Mucosa of stomach (tissue), 1 donor: ENCODE measurements around the gene TGFBR1.
"Not testable (repeated sequence)": the region's sequence is repeated elsewhere in the genome, so short reads cannot be mapped to it uniquely, and the experiment has no call there.

Experiments
- H3K27me3 ChIP-seq: one replicate; pipeline ENCODE4 v1.7.0; 2013; ENCODE audit warnings: mild to moderate bottlenecking, low read length; ENCODE audit not compliant: control insufficient read depth, insufficient read depth
- H3K36me3 ChIP-seq: one replicate; pipeline ENCODE4 v1.7.0; 2013; ENCODE audit warnings: low read length; ENCODE audit not compliant: control insufficient read depth, insufficient read depth
- H3K4me1 ChIP-seq: one replicate; pipeline ENCODE4 v1.7.0; 2013; ENCODE audit warnings: mild to moderate bottlenecking, low read length; ENCODE audit not compliant: control insufficient read depth, insufficient read depth
- H3K4me3 ChIP-seq: one replicate; pipeline ENCODE4 v1.7.0; 2013; ENCODE audit warnings: low read length
- H3K9ac ChIP-seq: one replicate; pipeline ENCODE4 v1.7.0; 2013; ENCODE audit warnings: mild to moderate bottlenecking, low read length, moderate library complexity
- H3K9me3 ChIP-seq: one replicate; pipeline ENCODE4 v1.7.0; 2013; ENCODE audit warnings: mild to moderate bottlenecking, low read length, moderate library complexity; ENCODE audit not compliant: control insufficient read depth
- donor health status: Pancreatic carcinoma.

The TGFBR1 gene

DNA sequence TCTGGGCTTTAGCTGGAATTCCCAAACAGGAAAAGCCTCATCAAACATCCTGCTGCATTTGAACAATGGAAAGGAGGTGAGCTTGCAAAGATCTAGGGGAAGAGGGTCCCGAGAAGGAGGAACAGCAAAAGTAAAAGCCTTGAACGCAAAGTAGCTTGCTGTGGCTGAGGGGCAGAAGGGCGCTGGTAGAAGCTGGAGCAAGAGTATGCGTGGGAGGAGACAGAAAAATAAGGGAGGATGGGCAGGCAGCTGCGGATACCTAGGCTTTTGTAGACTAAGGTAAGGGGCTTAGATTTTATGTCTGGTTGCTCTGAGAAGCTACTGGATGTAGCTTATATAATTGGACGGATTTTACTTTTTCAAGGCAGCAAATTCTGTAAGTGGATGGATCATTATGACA, 21.9 kb upstream of the TGFBR1 start:
- Histone ChIP-seq H3K4me3 (no peak overlapping the region), H3K27me3 (no peaks in the 10 kb centered on the region), H3K36me3 (no peaks in the 10 kb centered on the region)

DNA sequence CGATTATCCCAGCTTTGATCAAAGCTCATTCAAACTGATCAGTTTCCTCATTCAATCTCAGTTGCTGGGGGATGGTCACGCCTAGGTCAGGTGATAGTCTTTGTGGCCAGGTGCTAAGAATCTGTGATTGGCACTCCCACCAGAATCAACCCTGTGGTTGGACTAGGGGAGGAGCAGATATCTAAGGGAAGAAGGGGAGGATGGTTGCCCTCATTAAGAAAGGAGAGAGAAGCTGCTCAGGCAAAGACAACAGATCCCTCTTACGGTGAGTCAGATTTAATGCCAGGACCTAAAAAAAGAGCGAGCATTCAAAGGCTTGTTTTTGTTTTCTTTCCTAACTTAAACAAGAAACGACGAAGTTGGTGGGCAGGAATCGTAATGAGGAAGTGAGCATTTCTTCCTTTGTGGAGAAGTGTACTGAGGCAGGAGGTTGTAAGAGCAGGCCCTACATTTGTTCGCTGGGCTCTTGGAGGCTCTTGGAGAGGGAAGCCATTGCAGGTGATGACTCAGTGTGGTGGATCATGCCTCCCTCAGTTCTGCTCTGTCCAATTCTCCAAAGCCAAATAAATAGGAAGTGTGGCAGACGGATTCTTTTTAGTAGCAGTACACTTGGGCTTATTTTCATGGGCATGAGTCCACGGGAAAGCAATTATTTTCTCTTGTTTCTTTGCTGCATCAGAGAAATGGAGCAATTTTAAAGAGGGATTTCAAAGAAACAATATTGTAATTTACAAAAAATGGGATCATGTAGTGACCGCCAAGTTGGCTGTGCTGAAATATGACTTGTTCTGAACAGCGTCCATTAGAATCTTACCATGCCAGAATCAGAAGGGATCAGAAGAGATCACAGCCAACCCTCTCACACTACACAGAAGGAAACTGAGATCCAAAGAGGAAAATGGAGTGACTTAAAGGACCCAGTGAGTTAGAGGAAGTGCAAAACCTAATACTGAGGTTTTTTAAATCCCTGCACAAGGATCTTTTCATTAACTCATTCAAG, 18.7 kb upstream of the TGFBR1 start:
- no peaks in the 10 kb centered on the region for H3K9me3 ChIP-seq
- H3K9ac ChIP-seq = no peak overlapping the region
- no peaks in the 10 kb centered on the region for H3K36me3 ChIP-seq
- H3K4me1 ChIP-seq = no peaks in the 10 kb centered on the region
- H3K4me3 ChIP-seq = no peak overlapping the region
- H3K27me3 ChIP-seq = no peaks in the 10 kb centered on the region

More for the DNA sequence above, 21.9 kb upstream of the TGFBR1 start:
- Histone ChIP-seq H3K9me3 (no peaks in the 10 kb centered on the region), H3K4me1 (no peaks in the 10 kb centered on the region), H3K9ac (no peak overlapping the region)

DNA sequence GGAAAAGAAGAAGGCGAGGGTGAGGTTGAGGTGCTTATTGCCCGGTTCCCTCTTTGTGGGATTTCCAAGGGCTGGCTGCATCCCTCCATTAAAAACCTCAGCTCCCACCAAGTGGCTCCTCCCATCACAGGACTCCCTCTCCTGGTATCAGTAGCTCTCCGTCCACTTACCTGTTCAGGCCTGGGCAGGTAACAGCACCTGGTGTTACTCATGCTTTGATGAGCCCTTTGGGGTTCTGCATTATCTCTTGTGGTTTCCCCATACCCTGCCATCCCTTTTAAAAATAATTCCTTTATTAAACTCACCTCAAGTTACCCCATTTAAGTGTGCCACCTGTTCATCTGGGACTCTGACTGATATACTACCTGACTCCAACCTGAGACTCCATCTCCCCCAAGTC, 17.5 kb upstream of the TGFBR1 start:
- no peaks in the 10 kb centered on the region for H3K9me3 ChIP-seq

DNA sequence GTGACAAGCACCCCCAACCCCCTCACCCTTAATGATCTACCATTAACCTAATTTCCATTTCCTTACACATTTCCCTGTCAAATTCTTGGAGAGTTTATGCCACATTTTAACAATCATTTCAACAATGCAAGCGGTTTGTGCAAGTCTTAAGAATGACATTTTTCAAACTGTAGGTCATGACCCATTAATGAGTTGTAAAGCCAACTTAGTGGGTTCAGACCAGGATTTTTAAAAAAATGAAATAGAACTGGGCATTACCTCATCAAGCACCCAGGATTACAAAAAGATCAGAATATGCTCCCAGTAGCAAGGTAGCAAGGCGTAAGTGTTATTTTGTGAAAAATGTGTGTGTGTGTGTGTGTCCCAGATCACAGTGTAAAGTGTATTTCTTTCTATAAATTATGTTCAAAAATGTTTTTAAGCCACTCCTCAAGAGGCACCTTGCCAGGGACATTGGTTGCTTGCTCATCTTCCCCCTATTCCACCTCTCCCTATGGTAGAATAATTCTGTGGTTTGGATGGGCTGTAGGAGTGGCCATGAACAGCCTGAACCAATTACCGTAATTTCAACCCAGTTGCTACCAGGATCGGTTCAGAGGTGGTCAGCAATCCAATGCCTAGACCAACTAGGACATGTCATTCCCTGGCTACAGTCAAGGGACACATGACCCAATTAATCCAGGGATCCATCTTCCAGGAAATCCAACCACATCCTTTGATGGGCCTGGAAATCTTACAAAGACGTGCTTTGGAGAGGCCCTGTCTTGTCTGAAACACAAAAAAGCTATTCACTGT, 14.4 kb upstream of the TGFBR1 start:
- no peak overlapping the region for H3K4me3 ChIP-seq

More for the DNA sequence above, 17.5 kb upstream of the TGFBR1 start:
- no peak overlapping the region for H3K9ac ChIP-seq
- H3K36me3 ChIP-seq = no peaks in the 10 kb centered on the region
- no peaks in the 10 kb centered on the region for H3K27me3 ChIP-seq
- H3K4me3 ChIP-seq = no peak overlapping the region
- no peaks in the 10 kb centered on the region for H3K4me1 ChIP-seq

DNA sequence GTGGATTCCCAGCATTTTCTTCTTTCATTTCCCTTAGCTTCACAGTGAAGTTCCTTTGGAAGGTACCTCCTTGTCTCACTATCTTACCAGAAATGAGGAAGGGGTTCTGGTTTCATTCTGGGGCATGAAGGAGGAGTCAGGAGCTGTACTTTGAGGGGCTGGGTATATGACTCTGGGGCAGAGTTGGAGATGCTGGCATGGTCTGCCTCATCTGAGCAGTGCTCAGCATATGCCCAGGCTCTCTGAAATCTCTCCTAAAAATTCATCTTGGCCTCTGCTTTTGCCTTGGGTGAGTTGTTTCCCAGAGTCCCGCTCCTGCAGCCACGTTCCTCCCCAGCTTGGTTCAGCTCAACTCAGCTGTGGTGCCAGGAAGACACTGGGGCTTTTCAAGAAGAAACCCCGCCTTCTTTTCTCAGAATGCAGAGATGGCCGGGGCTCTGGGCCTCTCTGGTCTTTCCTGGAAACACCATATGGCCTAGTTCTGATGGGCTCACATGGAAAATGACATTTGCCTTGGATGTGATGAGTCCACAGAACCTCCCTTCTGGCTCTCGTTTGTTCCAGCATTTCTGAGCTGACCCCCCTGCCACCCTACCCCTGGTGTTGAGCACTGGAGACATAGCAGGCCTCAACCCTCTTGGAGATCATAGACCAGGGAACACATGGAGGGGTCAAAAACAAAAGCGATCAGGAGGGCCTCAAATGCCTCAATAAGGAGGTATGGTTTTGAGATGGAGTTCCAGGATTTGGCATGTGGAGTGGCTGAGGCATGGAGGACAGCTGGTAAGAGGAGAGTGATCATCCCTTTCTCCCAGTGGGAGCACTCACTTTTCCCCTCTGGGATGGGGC, 12.0 kb upstream of the TGFBR1 start:
- Histone ChIP-seq H3K4me1 (no peaks in the 10 kb centered on the region), H3K9ac (no peak overlapping the region)

More for the DNA sequence above, 14.4 kb upstream of the TGFBR1 start:
- H3K36me3 ChIP-seq = no peaks in the 10 kb centered on the region
- H3K9ac ChIP-seq = no peak overlapping the region
- no peaks in the 10 kb centered on the region for H3K27me3 ChIP-seq
- H3K9me3 ChIP-seq = no peaks in the 10 kb centered on the region
- no peaks in the 10 kb centered on the region for H3K4me1 ChIP-seq

DNA sequence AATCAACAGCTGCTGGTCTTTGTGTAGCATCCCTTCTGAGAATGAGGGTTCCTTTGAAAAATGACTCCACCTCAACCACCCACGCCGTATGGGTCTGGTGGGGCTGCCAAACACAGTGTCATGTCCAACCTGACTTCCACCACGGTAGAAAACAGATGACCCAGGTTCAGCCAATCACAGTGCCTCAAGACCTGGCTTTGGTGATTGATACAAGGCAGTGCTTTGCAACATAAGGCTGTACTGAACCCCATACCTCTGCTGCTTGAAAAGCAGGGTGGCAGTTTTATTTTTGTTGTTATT, 11.5 kb upstream of the TGFBR1 start:
- H3K4me1 ChIP-seq = no peaks in the 10 kb centered on the region
- H3K27me3 ChIP-seq = no peaks in the 10 kb centered on the region
- H3K9me3 ChIP-seq = no peaks in the 10 kb centered on the region
- no peak overlapping the region for H3K9ac ChIP-seq
- no peak overlapping the region for H3K4me3 ChIP-seq
- no peaks in the 10 kb centered on the region for H3K36me3 ChIP-seq

More for the DNA sequence above, 12.0 kb upstream of the TGFBR1 start:
- no peak overlapping the region for H3K4me3 ChIP-seq
- H3K9me3 ChIP-seq = no peaks in the 10 kb centered on the region
- H3K27me3 ChIP-seq = no peaks in the 10 kb centered on the region
- H3K36me3 ChIP-seq = no peaks in the 10 kb centered on the region

DNA sequence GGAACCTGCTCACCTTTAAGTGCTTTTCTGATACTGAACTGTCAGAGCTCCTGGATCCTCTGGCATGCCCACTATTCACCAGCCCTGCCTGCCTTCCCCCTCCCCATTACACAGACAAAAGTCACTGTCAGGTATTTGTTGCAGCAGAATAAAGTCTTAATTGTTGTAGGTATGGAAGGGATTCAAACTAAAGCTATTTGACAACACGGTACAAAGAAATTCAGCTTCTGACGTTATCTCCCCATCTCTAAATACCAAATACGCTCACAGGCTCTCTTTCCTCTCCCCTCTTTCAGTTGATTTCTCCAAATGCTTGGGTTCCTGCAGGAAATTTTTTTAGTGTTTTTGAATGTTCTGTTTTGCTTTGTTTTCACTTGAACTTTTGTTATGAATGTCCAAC, 9.3 kb upstream of the TGFBR1 start:
- no peaks in the 10 kb centered on the region for H3K27me3 ChIP-seq
- no peaks in the 10 kb centered on the region for H3K4me1 ChIP-seq
- no peak overlapping the region for H3K4me3 ChIP-seq
- no peaks in the 10 kb centered on the region for H3K9me3 ChIP-seq
- no peaks in the 10 kb centered on the region for H3K36me3 ChIP-seq
- H3K9ac ChIP-seq = no peak overlapping the region

DNA sequence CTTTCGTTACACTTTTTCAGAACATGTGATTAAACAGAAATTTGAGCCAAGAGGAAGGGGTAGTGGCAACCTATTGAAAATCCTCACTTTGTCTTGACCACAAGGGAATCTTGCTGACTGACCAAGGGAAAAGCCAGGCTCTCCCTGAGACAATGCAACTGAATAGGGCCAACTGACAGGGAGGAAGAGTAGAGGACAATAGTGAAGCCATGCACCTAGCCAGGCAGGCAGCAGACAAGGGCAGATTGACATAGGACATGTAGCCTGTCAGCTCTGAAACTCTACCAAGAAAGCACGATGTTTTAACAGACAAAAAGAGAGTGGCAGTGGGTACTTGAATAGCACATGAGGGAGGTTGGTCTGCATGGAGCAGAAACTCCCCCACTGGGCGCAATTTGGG, 8.5 kb upstream of the TGFBR1 start:
- H3K9me3 ChIP-seq = no peaks in the 10 kb centered on the region
- no peaks in the 10 kb centered on the region for H3K27me3 ChIP-seq
- no peak overlapping the region for H3K4me3 ChIP-seq
- H3K4me1 ChIP-seq = no peaks in the 10 kb centered on the region
- no peak overlapping the region for H3K9ac ChIP-seq
- no peaks in the 10 kb centered on the region for H3K36me3 ChIP-seq

DNA sequence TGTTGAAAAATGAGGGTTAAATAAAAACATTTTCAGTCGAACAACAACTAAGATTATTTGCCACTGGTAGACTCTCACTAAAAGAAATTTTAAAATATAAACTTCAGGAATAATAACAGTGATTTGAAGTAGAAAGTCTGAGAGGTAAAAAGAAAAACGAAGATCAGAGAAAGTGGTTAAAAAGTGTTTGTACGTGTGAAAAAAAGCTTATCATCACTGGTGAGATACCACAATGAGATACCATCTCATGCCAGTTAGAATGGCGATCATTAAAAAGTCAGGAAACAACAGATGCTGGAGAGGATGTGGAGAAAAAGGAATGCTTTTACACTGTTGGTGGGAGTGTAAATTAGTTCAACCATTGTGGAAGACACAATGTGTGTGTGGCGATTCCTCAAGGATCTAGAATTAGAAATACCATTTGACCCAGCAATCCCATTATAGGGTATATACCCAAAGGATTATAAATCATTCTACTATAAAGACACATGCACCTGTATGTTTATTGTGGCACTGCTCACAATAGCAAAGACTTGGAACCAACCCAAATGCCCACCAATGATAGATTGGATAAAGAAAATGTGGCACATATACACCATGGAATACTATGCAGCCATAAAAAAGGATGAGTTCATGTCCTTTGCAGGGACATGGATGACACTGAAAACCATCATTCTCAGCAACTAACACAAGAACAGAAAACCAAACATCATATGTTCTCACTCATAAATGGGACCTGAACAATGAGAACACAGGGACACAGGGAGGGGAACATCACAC, 4.9 kb upstream of the TGFBR1 start:
- H3K4me3 ChIP-seq = not testable (repeated sequence)

DNA sequence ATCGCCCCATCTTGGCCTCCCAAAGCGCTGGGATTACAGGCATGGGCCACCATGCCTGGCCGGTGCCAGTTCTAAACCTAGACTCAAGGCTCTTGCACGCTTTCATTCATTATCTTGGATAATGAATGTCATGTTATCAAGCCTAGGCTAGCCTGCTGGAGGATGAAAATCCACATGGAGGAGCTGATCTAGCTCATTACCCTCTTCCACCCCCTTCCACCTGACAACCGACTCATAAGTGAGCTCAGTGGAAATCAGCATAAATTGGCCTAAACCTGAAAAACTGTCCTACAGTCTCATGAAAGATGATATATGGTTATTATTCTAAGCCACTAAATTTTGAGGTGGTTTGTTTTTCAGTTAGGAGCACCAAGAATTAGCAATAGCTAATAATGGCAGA, 3.6 kb upstream of the TGFBR1 start:
- H3K36me3 ChIP-seq = no peaks in the 10 kb centered on the region
- H3K9ac ChIP-seq = no peak overlapping the region
- H3K9me3 ChIP-seq = no peaks in the 10 kb centered on the region
- H3K4me1 ChIP-seq = peaks cover 23% of the 10 kb centered on the region
- H3K27me3 ChIP-seq = no peaks in the 10 kb centered on the region
- H3K4me3 ChIP-seq = no peak overlapping the region

More for the DNA sequence above, 4.9 kb upstream of the TGFBR1 start:
- H3K27me3 ChIP-seq, H3K9ac ChIP-seq, H3K9me3 ChIP-seq, H3K36me3 ChIP-seq: not testable (repeated sequence)
- peaks cover 20% of the 10 kb centered on the region for H3K4me1 ChIP-seq

DNA sequence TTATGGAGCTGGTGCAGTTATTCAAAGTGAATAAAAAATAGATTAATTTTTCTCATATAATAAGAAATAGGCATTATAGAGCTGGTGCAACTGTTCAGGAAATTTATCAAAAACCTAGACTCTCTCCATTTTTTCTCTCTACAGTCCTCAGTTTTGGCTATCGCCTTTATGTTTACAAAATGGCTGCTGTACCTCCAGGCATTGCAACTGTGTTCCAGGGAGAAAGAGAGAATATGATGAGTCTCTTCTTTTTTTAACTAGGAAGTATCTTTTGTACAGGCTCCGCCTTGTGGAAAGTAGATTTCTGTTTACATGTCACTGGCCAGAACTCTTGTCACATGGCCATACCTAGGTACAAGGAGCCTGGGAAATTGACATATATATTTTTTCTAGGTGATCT, 3.1 kb upstream of the TGFBR1 start:
- H3K9ac ChIP-seq = no peak overlapping the region
- no peaks in the 10 kb centered on the region for H3K9me3 ChIP-seq
- no peaks in the 10 kb centered on the region for H3K36me3 ChIP-seq
- H3K4me1 ChIP-seq = peaks cover 26% of the 10 kb centered on the region
- no peak overlapping the region for H3K4me3 ChIP-seq
- H3K27me3 ChIP-seq = no peaks in the 10 kb centered on the region
